Immature natural killer cell (primary cell): ENCODE measurements around the gene SLC23A1. TPM values are rescaled to one million over a fixed set of nuclear protein-coding genes. Genes with fewer than 3 reads are reported as not detected.
"Not testable (repeated sequence)": the region's sequence is repeated elsewhere in the genome, so short reads cannot be mapped to it uniquely, and the experiment has no call there.

Source experiments
- DNase-seq, 3 donors: peaks; one replicate each; pipeline ENCODE4 v3.0.0; 2022; ENCODE audit warnings: mixed read lengths in 1 of 3
- H3K27ac Mint-ChIP-seq, 6 donors: one replicate each; pipeline ENCODE4 v1.8.0; 2020; ENCODE audit warnings: mixed read lengths in 6 of 6, mild to moderate bottlenecking in 5 of 6, inconsistent platforms in 4 of 6, moderate library complexity in 3 of 6
- H3K27me3 Mint-ChIP-seq, 3 donors: one replicate each; pipeline ENCODE4 v1.8.0; 2020 to 2021; ENCODE audit warnings: low read depth in 3 of 3, mild to moderate bottlenecking in 3 of 3, mixed read lengths in 3 of 3, moderate library complexity in 3 of 3, inconsistent platforms in 1 of 3
- H3K36me3 Mint-ChIP-seq, 3 donors: one replicate each; pipeline ENCODE4 v1.8.0; 2020; ENCODE audit warnings: mixed read lengths in 3 of 3, inconsistent platforms in 2 of 3, mild to moderate bottlenecking in 2 of 3
- H3K4me1 Mint-ChIP-seq, 2 donors: one replicate each; pipeline ENCODE4 v1.8.0; 2020; ENCODE audit warnings: inconsistent platforms in 2 of 2, mild to moderate bottlenecking in 2 of 2, mixed read lengths in 2 of 2, moderate library complexity in 1 of 2
- H3K4me3 Mint-ChIP-seq, 5 donors: one replicate each; pipeline ENCODE4 v1.8.0; 2020; ENCODE audit warnings: mild to moderate bottlenecking in 5 of 5, mixed read lengths in 5 of 5, inconsistent platforms in 3 of 5, moderate library complexity in 3 of 5
- H3K9me3 Mint-ChIP-seq, 6 donors: one replicate each; pipeline ENCODE4 v1.8.0; 2020; ENCODE audit warnings: mild to moderate bottlenecking in 6 of 6, mixed read lengths in 6 of 6, inconsistent platforms in 4 of 6, moderate library complexity in 3 of 6
- polyA plus RNA-seq, 3 donors: library from polyadenylated mRNA; unstranded; fragments of 300-500 nt; fragmentation: Illumina TruSeq; gene quantifications; one replicate each; pipeline ENCODE4 v1.2.3, GENCODE V29; 2021

The SLC23A1 gene
- polyA plus RNA-seq, 3 donors from 2014 or later: 0.19 TPM; not detected in 2

GRCh38 chr5:139361835-139362429, 21.2 kb downstream of the SLC23A1 start:
- Mint-ChIP-seq H3K4me1 (peaks cover 27 to 29% of the 10 kb centered on the region in 2 donors), H3K36me3 (peaks cover 6 to 24% (median 16%) of the 10 kb centered on the region in 3 donors), H3K4me3 (no peak overlapping the region), H3K27ac (peak overlapping the region in 1 of 6 donors; percentile 24), H3K27me3 (peaks cover 0 to 5% (median 0%) of the 10 kb centered on the region in 3 donors), H3K9me3 (no peaks in the 10 kb centered on the region)
- DNase-seq: no peak

GRCh38 chr5:139360384-139360783, 22.7 kb downstream of the SLC23A1 start:
- peaks cover 34 to 37% of the 10 kb centered on the region in 2 donors for H3K4me1 Mint-ChIP-seq
- no peaks in the 10 kb centered on the region for H3K9me3 Mint-ChIP-seq
- DNase-seq: no peak
- H3K27ac Mint-ChIP-seq: peak overlapping the region in 2 of 6 donors; percentile 25 to 42
- H3K36me3 Mint-ChIP-seq: peaks cover 3 to 14% (median 11%) of the 10 kb centered on the region in 3 donors
- no peak overlapping the region for H3K4me3 Mint-ChIP-seq
- peaks cover 0 to 1% (median 0%) of the 10 kb centered on the region in 3 donors for H3K27me3 Mint-ChIP-seq

GRCh38 chr5:139358064-139358463, 25.0 kb downstream of the SLC23A1 start:
- peaks cover 40 to 50% of the 10 kb centered on the region in 2 donors for H3K4me1 Mint-ChIP-seq
- DNase-seq: no peak
- no peak overlapping the region for H3K4me3 Mint-ChIP-seq
- H3K9me3 Mint-ChIP-seq: no peaks in the 10 kb centered on the region
- H3K27me3 Mint-ChIP-seq: peaks cover 0 to 1% (median 0%) of the 10 kb centered on the region in 3 donors
- H3K36me3 Mint-ChIP-seq: peaks cover 7 to 11% (median 8%) of the 10 kb centered on the region in 3 donors
- peak overlapping the region in 1 of 6 donors; percentile 71 for H3K27ac Mint-ChIP-seq

GRCh38 chr5:139355900-139356299, 27.2 kb downstream of the SLC23A1 start:
- peaks cover 45 to 64% of the 10 kb centered on the region in 2 donors for H3K4me1 Mint-ChIP-seq
- H3K27me3 Mint-ChIP-seq, H3K9me3 Mint-ChIP-seq, H3K4me3 Mint-ChIP-seq, H3K27ac Mint-ChIP-seq, DNase-seq: not testable (repeated sequence)
- H3K36me3 Mint-ChIP-seq: peaks cover 7 to 11% (median 8%) of the 10 kb centered on the region in 3 donors

GRCh38 chr5:139354186-139354585, 28.9 kb downstream of the SLC23A1 start:
- DNase-seq: no peak
- no peak overlapping the region for H3K4me3 Mint-ChIP-seq
- peaks cover 0 to 1% (median 0%) of the 10 kb centered on the region in 3 donors for H3K27me3 Mint-ChIP-seq
- H3K27ac Mint-ChIP-seq: no peak overlapping the region
- peaks cover 47 to 66% of the 10 kb centered on the region in 2 donors for H3K4me1 Mint-ChIP-seq
- H3K9me3 Mint-ChIP-seq: no peaks in the 10 kb centered on the region
- H3K36me3 Mint-ChIP-seq: peaks cover 7 to 11% (median 8%) of the 10 kb centered on the region in 3 donors

GRCh38 chr5:139347863-139348262, 35.2 kb downstream of the SLC23A1 start:
- not testable (repeated sequence) for H3K36me3 Mint-ChIP-seq, H3K4me3 Mint-ChIP-seq, H3K9me3 Mint-ChIP-seq, DNase-seq, H3K27me3 Mint-ChIP-seq, H3K27ac Mint-ChIP-seq
- H3K4me1 Mint-ChIP-seq: peaks cover 55 to 79% of the 10 kb centered on the region in 2 donors

- DNase-seq, H3K36me3 Mint-ChIP-seq, H3K9me3 Mint-ChIP-seq: not testable (repeated sequence)
- Mint-ChIP-seq H3K4me1 (peaks cover 67 to 77% of the 10 kb centered on the region in 2 donors), H3K27me3 (peaks cover 8 to 22% (median 12%) of the 10 kb centered on the region in 3 donors), H3K27ac (peak overlapping the region in 2 of 6 donors; percentile 19 to 31), H3K4me3 (peak overlapping the region in 2 of 5 donors; percentile 15 to 32)
Observed at GRCh38 chr5:139345442-139345841, 37.7 kb downstream of the SLC23A1 start.

- H3K27ac Mint-ChIP-seq: peak overlapping the region in 5 of 6 donors; percentile 15 to 77 (median 40)
- DNase-seq: no peak
- H3K4me3 Mint-ChIP-seq: peak overlapping the region; percentile 3 to 73 (median 45)
- peaks cover 0 to 3% (median 0%) of the 10 kb centered on the region in 3 donors for H3K36me3 Mint-ChIP-seq
- H3K27me3 Mint-ChIP-seq: peaks cover 8 to 22% (median 12%) of the 10 kb centered on the region in 3 donors
- H3K4me1 Mint-ChIP-seq: peaks cover 59 to 72% of the 10 kb centered on the region in 2 donors
- no peaks in the 10 kb centered on the region for H3K9me3 Mint-ChIP-seq
Observed at GRCh38 chr5:139344177-139344576, 38.9 kb downstream of the SLC23A1 start.

- no peak for DNase-seq
- peaks cover 8 to 22% (median 12%) of the 10 kb centered on the region in 3 donors for H3K27me3 Mint-ChIP-seq
- H3K36me3 Mint-ChIP-seq: peaks cover 0 to 3% (median 0%) of the 10 kb centered on the region in 3 donors
- H3K4me1 Mint-ChIP-seq: peaks cover 56 to 65% of the 10 kb centered on the region in 2 donors
- peak overlapping the region; percentile 96 to 99 (median 98) for H3K27ac Mint-ChIP-seq
- H3K4me3 Mint-ChIP-seq: peak overlapping the region; percentile 95 to 99 (median 96)
- H3K9me3 Mint-ChIP-seq: no peaks in the 10 kb centered on the region
Observed at GRCh38 chr5:139343476-139343875, 39.6 kb downstream of the SLC23A1 start.

- peak overlapping the region; percentile 95 to 99 (median 96) for H3K4me3 Mint-ChIP-seq
- peaks cover 54 to 59% of the 10 kb centered on the region in 2 donors for H3K4me1 Mint-ChIP-seq
- H3K27me3 Mint-ChIP-seq: peaks cover 7 to 22% (median 12%) of the 10 kb centered on the region in 3 donors
- H3K36me3 Mint-ChIP-seq: peaks cover 0 to 3% (median 0%) of the 10 kb centered on the region in 3 donors
- peak overlapping the region; percentile 96 to 99 (median 98) for H3K27ac Mint-ChIP-seq
- no peaks in the 10 kb centered on the region for H3K9me3 Mint-ChIP-seq
- peak in 2 of 3 donors; percentile 82 to 85 for DNase-seq
Observed at GRCh38 chr5:139342423-139342723, 40.7 kb downstream of the SLC23A1 start.

GRCh38 chr5:139341689-139342422, 41.2 kb downstream of the SLC23A1 start, which contains the start of gene PAIP2:
Gene PAIP2, plus strand, starts transcription at chr5:139341854. Its CDS starts 21,931 bp downstream, at chr5:139363785.
- peaks cover 6 to 22% (median 12%) of the 10 kb centered on the region in 3 donors for H3K27me3 Mint-ChIP-seq
- peak within 1 kb of the TSS; percentile 96 to 99 (median 98) for H3K27ac Mint-ChIP-seq
- H3K4me3 Mint-ChIP-seq: peak within 1 kb of the TSS; percentile 95 to 99 (median 96)
- no peaks in the 10 kb centered on the region for H3K9me3 Mint-ChIP-seq
- peaks cover 53 to 54% of the 10 kb centered on the region in 2 donors for H3K4me1 Mint-ChIP-seq
- peaks cover 0 to 3% (median 0%) of the 10 kb centered on the region in 3 donors for H3K36me3 Mint-ChIP-seq
- peak; percentile 97 for DNase-seq

GRCh38 chr5:139341187-139341688, 41.9 kb downstream of the SLC23A1 start:
- Mint-ChIP-seq H3K27ac (peak overlapping the region; percentile 96 to 99 (median 98)), H3K36me3 (peaks cover 0 to 3% (median 0%) of the 10 kb centered on the region in 3 donors), H3K27me3 (peaks cover 6 to 24% (median 12%) of the 10 kb centered on the region in 3 donors), H3K4me3 (peak overlapping the region; percentile 95 to 99 (median 96)), H3K9me3 (no peaks in the 10 kb centered on the region), H3K4me1 (peaks cover 52 to 53% of the 10 kb centered on the region in 2 donors)
- no peak for DNase-seq

- no peaks in the 10 kb centered on the region for H3K9me3 Mint-ChIP-seq
- H3K4me1 Mint-ChIP-seq: peaks cover 41 to 45% of the 10 kb centered on the region in 2 donors
- peaks cover 6 to 23% (median 12%) of the 10 kb centered on the region in 3 donors for H3K27me3 Mint-ChIP-seq
- H3K36me3 Mint-ChIP-seq: no peaks in the 10 kb centered on the region
- peak overlapping the region in 1 of 6 donors; percentile 45 for H3K27ac Mint-ChIP-seq
- no peak for DNase-seq
- peak overlapping the region in 1 of 5 donors; percentile 49 for H3K4me3 Mint-ChIP-seq
Observed at GRCh38 chr5:139340051-139340450, 43.0 kb downstream of the SLC23A1 start.
